Peyer's patch (tissue), 4 donors: Measurements from ENCODE around the gene NEURL2. TPM values are rescaled to one million over a fixed set of nuclear protein-coding genes. Genes with fewer than 3 reads are reported as not detected.
A peak's percentile ranks its signal among the peaks of the same experiment; 100 is the strongest.

Experiments
- DNase-seq, 3 donors: peaks; one replicate each; pipeline ENCODE4 v3.0.0-alpha.2; 2017 to 2019
- H3K27ac ChIP-seq, 4 donors: fragments of 200-600 bp; sonication (generic); one replicate each; pipeline ENCODE4 v1.5.1; 2016 to 2019
- H3K27me3 ChIP-seq, 2 donors: fragments of 200-600 bp; sonication (generic); one replicate each; pipeline ENCODE4 v1.5.1; 2019
- H3K36me3 ChIP-seq, 3 donors: fragments of 200-600 bp; sonication (generic); one replicate each; pipeline ENCODE4 v1.5.1; 2016 to 2019
- H3K4me1 ChIP-seq, 4 donors: fragments of 200-600 bp; sonication (generic); one replicate each; pipeline ENCODE4 v1.5.1; 2016 to 2019
- H3K4me3 ChIP-seq, 4 donors: fragments of 200-600 bp; sonication (generic); 1 replicate in 3 of 4; 2 replicates in 1 of 4; pipeline ENCODE4 v1.5.1; 2016 to 2019; ENCODE audit warnings: mild to moderate bottlenecking in 1 of 4
- H3K9me3 ChIP-seq, 4 donors: fragments of 200-600 bp; sonication (generic); one replicate each; pipeline ENCODE4 v1.5.1; 2016 to 2019; ENCODE audit warnings: mild to moderate bottlenecking in 1 of 4
- POLR2A ChIP-seq, 2 donors: fragments of 450-650 bp; IDR thresholded peaks; one replicate each; pipeline ENCODE4 v1.5.1; 2017; ENCODE audit warnings: antibody characterized with exemption in 2 of 2, mild to moderate bottlenecking in 2 of 2, moderate library complexity in 2 of 2
- total RNA-seq, 4 donors: library from RNA; depleted of rRNA; stranded (reverse); fragments of >200 nt; gene quantifications; one replicate each; pipeline ENCODE4 v1.1.0, GENCODE V29; 2016
- TF ChIP-seq, protein P1 (sequence below), 6 experiments: fragments of 450-650 bp in 4 of 6; fragments of 200-600 bp in 2 of 6; sonication (generic) in 1 of 6; IDR thresholded peaks; one replicate each; pipeline ENCODE4 v1.5.1; 2017 to 2019; ENCODE audit warnings: antibody characterized with exemption in 6 of 6, mild to moderate bottlenecking in 3 of 6, moderate library complexity in 1 of 6

Gene NEURL2
- total RNA-seq, 4 donors from 2014 or later = 3.3 to 27.6 (median 23.9) TPM

DNA sequence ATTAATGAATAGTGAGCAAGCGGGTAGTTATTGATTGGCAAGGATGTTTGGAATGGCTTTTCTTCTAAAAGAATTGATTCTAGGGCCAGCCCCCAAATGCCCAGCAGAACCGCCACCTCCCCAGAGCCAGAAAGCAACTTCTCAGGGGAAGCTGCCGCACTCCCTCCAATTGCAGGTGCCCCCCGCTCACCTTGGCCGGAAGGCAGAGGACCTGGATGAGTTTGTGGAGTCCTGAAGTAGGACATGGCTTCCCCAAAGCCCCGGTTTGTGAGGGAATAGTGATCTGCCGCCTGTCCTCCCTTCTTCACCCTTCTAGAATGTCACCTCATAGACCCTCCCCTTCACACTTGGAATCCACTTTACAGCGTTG, 3.7 kb downstream of the NEURL2 start, which contains the start of gene SPATA25:
Gene SPATA25 (minus strand): TSS at position 277 of the 370 bp plus-strand sequence. CDS start 32 bp downstream, at position 245.
- Histone ChIP-seq H3K4me1 (peaks cover 0 to 46% (median 3%) of the 10 kb centered on the region in 4 donors), H3K27me3 (no peaks in the 10 kb centered on the region), H3K9me3 (no peaks in the 10 kb centered on the region), H3K27ac (no peak within 1 kb of the TSS), H3K4me3 (no peak within 1 kb of the TSS), H3K36me3 (peaks cover 0 to 40% (median 0%) of the 10 kb centered on the region in 3 donors)
- TF ChIP-seq POLR2A (IDR thresholded peaks at IDR 0.05) = no peak
- TF ChIP-seq, protein P1, sequence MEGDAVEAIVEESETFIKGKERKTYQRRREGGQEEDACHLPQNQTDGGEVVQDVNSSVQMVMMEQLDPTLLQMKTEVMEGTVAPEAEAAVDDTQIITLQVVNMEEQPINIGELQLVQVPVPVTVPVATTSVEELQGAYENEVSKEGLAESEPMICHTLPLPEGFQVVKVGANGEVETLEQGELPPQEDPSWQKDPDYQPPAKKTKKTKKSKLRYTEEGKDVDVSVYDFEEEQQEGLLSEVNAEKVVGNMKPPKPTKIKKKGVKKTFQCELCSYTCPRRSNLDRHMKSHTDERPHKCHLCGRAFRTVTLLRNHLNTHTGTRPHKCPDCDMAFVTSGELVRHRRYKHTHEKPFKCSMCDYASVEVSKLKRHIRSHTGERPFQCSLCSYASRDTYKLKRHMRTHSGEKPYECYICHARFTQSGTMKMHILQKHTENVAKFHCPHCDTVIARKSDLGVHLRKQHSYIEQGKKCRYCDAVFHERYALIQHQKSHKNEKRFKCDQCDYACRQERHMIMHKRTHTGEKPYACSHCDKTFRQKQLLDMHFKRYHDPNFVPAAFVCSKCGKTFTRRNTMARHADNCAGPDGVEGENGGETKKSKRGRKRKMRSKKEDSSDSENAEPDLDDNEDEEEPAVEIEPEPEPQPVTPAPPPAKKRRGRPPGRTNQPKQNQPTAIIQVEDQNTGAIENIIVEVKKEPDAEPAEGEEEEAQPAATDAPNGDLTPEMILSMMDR (IDR thresholded peaks at IDR 0.05) = no peak
- DNase-seq = no peak

DNA sequence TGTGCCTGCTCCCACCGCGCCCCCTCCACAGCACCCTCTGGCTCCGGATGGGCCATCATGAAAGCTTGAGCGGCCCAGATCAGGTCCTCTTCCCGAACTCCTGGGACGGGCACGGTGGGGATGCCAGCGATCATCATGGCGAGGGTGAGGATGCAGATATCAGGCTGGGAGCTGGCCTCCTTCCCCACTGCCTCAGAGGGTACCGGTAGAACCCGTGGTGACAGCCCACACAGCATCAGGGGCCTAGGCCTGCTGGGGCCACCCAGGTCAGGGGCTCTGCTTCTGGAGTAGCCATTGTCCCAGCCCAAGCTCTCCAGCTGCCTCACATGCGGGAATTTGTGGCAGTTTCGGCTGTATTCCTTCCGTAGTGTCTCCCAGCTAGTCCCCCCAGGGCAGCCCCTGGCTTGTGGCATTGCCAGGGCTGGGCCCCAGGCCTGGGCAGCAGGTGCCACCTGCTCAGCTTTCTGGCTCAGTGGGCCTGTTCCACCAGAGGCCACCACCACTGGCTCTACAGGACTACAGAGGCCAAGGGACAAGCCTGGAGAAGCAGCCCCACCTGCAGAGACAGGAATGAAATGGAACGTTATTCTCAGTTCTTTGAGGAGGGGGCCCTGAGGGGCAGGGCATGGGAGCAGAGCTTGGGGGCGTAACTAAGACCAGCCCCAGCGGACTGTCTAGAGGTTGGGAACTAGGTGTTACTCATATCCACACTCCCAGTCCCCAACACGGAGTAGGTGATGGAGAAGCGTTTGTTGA, 4.2 kb downstream of the NEURL2 start:
- Histone ChIP-seq H3K9me3 (no peaks in the 10 kb centered on the region), H3K27ac (no peak overlapping the region), H3K4me3 (no peak overlapping the region), H3K27me3 (no peaks in the 10 kb centered on the region), H3K4me1 (peaks cover 0 to 46% (median 2%) of the 10 kb centered on the region in 4 donors), H3K36me3 (peaks cover 0 to 40% (median 0%) of the 10 kb centered on the region in 3 donors)
- TF ChIP-seq, protein P1 (IDR thresholded peaks at IDR 0.05) = no peak
- TF ChIP-seq POLR2A (IDR thresholded peaks at IDR 0.05) = no peak
- DNase-seq = no peak

DNA sequence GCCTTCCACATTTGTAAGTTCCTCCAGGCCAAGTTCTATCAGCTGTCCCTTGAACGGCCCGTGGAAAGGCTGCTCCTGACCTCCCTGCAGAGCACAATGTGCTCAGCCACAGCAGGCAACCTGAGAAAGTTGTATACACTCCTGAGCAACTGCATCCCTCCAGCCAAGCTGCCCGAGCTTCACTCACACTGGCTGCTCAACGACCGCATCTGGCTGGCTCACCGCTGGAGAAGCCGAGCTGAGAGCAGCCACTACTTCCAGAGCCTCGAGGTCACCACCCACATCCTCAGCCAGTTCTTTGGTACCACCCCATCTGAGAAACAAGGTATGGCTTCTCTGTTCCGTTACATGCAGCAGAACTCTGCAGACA, 7.9 kb downstream of the NEURL2 start:
- Histone ChIP-seq H3K27ac (no peak overlapping the region), H3K36me3 (peaks cover 0 to 34% (median 0%) of the 10 kb centered on the region in 3 donors), H3K9me3 (no peaks in the 10 kb centered on the region), H3K27me3 (no peaks in the 10 kb centered on the region), H3K4me1 (peaks cover 0 to 35% (median 3%) of the 10 kb centered on the region in 4 donors), H3K4me3 (no peak overlapping the region)
- no peak for DNase-seq
- TF ChIP-seq, protein P1 (IDR thresholded peaks at IDR 0.05) = no peak
- TF ChIP-seq POLR2A (IDR thresholded peaks at IDR 0.05) = no peak

DNA sequence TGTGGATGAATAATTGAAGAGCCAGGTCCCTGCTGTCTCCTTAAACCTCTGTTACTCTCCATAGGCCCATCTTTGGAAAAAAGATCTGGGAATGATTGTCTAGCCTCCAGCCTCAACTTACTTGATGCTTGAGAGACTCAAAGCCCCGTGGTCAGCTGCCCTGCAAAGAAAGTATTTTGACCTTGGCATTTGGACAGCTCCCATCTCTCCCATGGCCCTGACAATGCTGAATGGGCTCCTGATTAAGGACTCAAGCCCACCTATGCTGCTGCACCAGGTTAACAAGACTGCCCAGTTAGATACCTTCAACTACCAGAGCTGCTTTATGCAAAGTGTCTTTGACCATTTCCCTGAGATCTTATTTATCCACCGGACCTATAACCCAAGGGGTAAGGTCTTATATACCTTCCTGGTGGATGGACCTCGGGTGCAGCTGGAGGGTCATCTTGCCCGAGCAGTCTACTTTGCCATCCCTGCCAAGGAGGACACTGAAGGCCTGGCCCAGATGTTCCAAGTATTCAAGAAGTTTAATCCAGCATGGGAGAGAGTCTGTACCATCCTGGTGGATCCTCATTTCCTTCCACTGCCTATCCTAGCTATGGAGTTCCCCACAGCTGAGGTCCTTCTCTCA, 8.4 kb downstream of the NEURL2 start:
- Histone ChIP-seq H3K36me3 (peaks cover 0 to 39% (median 0%) of the 10 kb centered on the region in 3 donors), H3K27me3 (no peaks in the 10 kb centered on the region)
- TF ChIP-seq, protein P1 (IDR thresholded peaks at IDR 0.05) = no peak
- TF ChIP-seq POLR2A (IDR thresholded peaks at IDR 0.05) = no peak

DNA sequence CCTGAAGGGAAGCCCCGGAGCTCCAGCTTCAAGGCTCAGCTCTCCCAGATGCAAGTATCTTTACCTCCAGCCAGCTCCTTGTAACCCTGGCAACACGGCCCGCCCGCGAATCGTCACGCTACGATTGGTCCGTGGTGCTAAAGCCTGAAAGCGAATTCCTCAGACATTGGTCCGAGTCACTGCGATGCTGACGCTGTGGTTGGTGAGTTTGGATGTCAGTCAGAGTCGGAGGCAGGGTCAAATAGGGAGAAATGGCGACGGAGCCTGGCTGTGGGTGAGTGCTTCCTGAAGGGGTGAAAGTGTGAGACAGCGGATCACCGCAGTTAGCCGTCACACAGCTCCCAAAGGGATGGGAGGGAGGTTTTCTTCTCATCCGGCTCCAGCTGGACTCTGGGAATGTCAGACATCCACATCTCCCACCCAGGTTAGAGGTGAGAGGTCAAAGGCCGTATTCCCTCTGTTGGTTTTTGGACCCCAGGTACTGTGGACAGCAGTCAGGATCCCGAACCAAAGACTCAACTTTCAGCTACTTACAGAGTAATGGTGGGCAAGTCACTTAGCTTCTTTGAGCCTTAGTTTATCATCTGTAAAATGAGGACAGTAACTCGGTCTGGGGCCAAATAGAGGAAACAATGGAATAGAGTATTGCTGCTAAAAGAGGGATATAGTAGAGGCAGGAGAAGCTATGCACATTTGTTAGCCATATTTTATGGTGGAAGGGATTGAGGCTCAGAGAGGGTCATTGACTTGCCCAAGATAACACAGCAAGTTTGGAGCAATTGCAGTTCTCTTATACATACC, 9.8 kb downstream of the NEURL2 start, which contains the start of gene ZSWIM1:
Gene ZSWIM1 (plus strand): TSS at position 240 of the 801 bp plus-strand sequence. CDS start 1,366 bp downstream, outside the sequence.
- peak within 1 kb of the TSS; percentile 74 to 89 (median 78) for H3K27ac ChIP-seq
- peaks cover 0 to 42% (median 0%) of the 10 kb centered on the region in 3 donors for H3K36me3 ChIP-seq

More for the DNA sequence above, 8.4 kb downstream of the NEURL2 start:
- Histone ChIP-seq H3K4me3 (no peak overlapping the region), H3K4me1 (peaks cover 0 to 35% (median 3%) of the 10 kb centered on the region in 4 donors), H3K9me3 (no peaks in the 10 kb centered on the region), H3K27ac (no peak overlapping the region)
- DNase-seq = peak in 1 of 3 donors; percentile 10

More for the DNA sequence above, 9.8 kb downstream of the NEURL2 start, which contains the start of gene ZSWIM1:
- Histone ChIP-seq H3K27me3 (no peaks in the 10 kb centered on the region), H3K4me1 (peaks cover 0 to 35% (median 3%) of the 10 kb centered on the region in 4 donors), H3K9me3 (no peaks in the 10 kb centered on the region), H3K4me3 (peak within 1 kb of the TSS; percentile 49 to 70 (median 54))
- peak; percentile 99 to 100 (median 100) for DNase-seq
- peak; percentile 41 to 58 for TF ChIP-seq POLR2A (IDR thresholded peaks at IDR 0.05)
- TF ChIP-seq, protein P1 (IDR thresholded peaks at IDR 0.05) = no peak
